ENCODE measurements around the gene ELL3.
A peak's percentile ranks its signal among the peaks of the same experiment; 100 is the strongest.
"Not testable (repeated sequence)": the region's sequence is repeated elsewhere in the genome, so short reads cannot be mapped to it uniquely, and the experiment has no call there.

ELL3 gene

DNA sequence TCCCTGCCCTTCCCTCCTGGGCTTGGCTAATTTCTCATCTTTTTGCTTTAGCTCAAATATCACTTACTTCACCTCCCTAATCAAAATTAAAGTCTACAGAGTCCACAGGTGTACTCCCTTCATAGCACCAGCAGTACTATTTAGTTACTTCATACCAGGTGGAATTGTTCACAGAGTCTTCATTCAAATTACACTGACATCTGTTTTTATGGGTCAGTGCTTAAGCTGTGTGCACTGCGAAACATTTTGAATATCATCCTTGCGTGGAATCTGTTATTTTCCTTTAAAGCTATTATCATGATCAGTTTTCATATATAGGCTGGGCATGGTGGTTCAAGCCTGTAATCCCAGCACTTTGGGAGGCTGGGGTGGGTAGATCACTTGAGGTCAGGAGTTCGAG lies 12.6 kb upstream of the ELL3 start:
- DNase-seq = no peak

DNA sequence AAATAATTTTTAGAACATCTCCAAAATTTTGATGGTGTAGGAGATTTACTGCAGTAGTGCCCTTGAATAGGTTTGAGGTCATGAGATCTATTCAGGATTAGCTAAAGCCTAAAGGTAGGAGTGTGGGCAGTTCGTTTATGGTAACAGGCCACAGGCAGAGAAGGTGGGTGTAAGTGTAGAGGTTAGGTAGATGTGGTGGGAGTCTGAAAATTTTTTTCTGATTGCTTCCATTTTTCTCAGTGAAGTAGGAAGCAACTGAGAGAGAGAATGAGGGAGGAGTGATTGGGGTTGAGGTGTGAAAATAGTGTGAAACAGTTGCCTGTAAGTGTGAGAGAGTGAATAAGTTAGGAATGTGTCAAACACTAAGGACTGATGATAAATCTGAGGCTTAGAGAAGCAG lies 2.2 kb upstream of the ELL3 start:
- no peak for DNase-seq

DNA sequence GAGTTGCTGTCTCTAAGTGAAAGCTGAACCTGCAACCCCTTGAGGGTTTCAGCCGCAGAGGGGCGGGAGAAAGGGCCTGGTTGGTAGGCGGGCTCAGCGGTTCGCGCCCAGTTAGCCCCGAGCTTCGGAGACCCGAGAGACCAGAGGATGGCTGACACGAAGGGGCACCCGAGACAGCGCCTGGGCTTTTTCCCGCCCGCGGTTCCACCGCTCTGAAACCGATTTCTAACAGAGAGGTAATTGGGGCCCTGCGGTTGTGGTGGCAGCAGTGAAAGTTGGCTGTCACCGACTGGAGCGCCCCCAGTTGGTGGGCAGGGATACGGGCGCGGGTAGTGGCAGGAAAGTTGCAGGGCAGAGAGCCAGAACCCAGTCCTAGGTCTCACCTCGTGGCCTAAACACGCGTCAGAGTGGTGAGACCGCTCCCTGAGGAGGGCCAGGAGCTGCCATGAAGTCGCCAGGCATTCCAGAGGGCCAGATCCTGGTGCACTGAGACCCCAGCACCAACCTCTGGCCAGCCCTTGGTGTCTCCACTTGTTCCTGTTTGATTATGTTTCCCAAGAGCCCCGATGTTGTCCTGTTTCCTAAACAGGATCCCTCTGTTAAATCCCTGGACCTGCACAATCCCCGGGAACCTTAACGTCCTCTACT lies 625 bp upstream of the ELL3 start:
- DNase-seq = peak; percentile 80 to 87

- peak; percentile 44 to 64 for DNase-seq
These were observed 557 bp downstream of the ELL3 start for GRCh38 chr15:43776101-43776717.

DNA sequence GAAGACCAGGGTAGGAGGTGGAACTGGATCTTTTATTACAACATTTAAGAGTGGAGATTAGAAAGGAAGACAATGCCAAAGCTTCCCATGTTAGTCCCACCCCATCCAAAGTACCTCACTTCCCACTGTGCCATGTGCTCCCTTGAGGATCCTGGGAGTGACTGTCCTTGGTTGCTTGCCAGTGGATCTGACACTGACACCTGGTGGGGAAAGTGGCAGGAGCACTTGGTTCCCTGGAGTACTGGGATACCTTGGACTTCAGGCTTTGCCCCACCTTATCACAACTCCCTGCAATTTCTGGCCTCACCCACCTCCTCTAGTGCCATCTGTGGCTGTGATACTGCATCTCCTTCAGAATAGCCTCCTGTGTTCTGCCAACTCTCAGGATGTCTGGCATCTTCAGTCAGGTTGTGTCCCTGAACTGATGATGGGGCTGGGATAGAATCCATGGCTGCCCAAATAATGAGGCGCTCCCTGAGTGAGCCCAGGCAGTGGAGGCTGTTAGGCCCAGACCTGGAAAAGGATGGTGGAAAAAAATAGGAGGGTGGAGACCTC lies 1.3 kb downstream of the ELL3 start:
- DNase-seq = peak; percentile 86 to 92

- no peak for DNase-seq
These were observed 2.7 kb downstream of the ELL3 start for GRCh38 chr15:43774062-43774461.

- DNase-seq = no peak
These were observed 4.1 kb downstream of the ELL3 start for GRCh38 chr15:43772624-43773023.

GRCh38 chr15:43771816-43772215 lies 5.0 kb downstream of the ELL3 start:
- no peak for DNase-seq

GRCh38 chr15:43769584-43770228 lies 7.1 kb downstream of the ELL3 start:
- DNase-seq = peak; percentile 10 to 52

DNA sequence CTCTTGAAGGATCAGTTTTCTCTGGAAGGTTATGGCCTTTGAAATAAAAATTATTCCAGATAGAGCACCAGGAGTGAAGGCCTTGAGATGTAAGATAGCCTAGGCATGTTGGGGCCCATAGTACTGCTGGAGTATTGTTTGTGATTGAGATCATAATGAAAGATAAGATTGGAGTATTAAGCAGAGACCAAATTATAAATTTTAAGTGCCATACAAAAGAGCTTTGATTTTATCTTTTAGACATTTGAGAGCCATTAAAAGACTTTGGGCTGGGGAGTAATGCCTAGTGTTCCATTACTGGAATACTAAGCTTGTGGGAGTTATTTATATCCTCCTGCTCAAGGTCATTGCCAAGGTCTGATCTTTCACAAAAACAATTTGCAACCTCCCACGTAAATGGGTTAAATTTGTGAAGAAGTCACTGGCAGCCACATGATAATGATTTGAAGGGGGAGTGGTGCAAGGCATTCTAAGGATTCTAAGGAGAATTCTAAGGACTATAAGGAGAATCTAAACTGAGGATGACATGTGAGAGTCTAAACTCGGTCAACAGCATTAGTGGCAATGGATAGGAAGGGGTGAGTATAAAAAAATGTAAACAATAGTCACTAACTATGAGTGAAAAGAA lies 12.8 kb downstream of the ELL3 start:
- DNase-seq = no peak

DNA sequence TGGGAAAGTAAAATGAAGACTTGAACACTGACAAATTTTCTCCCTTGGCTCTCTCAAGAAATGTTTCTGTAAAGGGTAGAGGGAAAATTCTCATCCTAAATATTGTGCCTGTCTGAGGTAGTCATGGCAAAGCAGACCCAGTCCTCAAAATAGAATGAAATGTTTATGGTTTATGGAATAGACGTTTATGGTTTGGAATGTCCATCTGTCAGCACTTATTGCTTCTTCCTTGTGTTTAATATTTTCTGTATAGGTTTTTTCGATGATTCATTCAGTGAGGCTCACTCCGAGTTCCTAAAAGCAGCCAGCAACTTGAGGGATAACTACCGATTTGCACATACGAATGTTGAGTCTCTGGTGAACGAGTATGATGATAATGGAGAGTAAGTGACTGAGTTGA lies 13.9 kb downstream of the ELL3 start:
- no peak for DNase-seq

DNA sequence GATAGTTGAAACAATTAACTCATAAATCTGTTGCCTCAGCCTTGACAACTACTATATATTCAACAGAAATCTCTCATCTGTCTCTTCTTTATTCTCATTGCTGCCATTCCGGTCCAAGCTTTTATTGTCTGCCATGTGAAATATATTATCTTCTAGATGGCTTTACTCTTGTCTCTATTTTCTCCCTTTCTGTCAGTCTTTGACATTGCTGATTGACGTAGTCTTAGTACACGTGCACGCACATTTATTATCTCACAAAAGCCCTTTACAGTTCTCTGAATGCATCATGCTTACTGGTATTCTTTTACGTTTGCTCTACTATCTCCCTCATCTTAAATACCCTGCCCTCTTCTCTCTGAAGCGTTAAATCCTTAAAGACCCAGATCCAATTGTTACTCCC lies 24.9 kb downstream of the ELL3 start:
- no peak for DNase-seq

DNA sequence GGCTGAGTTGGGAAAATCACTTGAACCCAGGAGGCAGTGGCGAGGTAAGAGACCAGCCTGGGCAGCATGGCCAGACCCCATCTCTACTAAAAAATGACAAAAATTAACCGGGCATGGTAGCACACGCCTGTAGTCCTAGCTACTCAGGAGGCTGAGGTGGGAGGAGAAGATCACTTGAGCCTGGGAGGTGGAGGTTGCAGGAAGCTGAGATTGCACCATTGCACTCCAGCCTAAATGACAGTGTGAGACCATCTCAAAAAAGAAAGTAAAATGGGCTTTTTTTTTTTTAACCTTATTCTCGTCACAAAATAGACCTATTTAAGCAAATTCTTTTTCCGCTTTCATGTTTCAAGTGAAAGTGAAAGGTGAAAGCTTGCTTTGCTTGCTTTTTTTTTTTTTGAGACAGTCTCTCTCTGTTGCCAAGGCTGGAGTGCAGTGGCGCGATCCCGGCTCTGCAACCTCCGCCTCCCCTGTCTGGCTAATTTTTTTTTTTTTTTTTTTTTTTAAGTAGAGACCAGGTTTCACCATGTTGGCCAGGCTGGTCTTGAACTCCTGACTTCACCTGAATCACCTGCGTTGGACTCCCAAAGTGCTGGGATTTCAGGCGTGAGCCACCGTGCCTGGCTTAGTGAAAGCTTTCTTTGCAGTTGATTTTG lies 26.9 kb downstream of the ELL3 start:
- DNase-seq = no peak

DNA sequence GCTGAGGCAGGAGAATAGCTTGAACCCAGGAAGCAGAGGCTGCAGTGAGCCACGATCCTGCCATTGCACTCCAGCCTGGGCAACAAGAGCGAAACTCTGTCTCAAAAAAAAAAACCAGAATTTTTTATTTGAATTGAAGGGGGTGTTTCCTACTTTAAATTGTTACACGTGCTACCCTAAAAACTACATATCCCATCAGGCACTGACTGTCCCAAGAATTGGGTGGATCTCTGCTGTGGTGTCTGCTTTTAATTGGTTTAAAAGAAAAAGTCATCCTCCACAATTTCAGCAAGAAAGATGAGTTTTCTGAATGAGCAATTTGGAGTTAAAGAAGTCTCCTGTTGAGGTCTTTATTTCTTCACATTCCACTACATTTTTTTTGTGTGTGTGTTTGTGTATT lies 28.4 kb downstream of the ELL3 start:
- DNase-seq = no peak

- DNase-seq = peak; percentile 11 to 59
These were observed 29.9 kb downstream of the ELL3 start for GRCh38 chr15:43746903-43747309.

- peak; percentile 70 to 91 for DNase-seq
These were observed 30.4 kb downstream of the ELL3 start, which contains the start of gene PDIA3 for GRCh38 chr15:43746245-43746902. Gene PDIA3 (plus strand): TSS chr15:43746438. CDS start chr15:43746540, 102 bp downstream.

DNA sequence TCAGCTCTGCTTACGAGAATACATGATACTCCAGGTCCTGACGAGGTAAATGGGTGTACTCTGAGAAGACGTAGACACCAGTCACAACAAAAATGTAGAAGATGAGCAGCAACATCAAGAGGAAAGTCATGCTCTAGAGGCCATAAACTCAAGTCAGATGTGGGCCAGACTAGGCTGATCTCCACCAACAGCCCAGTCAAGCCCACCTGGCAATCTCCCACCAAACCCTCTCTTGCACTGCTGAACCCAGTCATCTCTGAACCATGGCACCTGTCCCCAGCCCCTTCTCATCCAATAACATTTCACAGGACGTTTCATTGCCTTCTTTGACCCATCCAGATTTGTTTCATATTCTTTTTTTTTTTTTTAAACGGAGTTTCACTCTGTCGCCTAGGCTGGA lies 41.4 kb downstream of the ELL3 start:
- no peak for DNase-seq

GRCh38 chr15:43728053-43728725 lies 48.6 kb downstream of the ELL3 start:
- DNase-seq = not testable (repeated sequence)

- not testable (repeated sequence) for DNase-seq
These were observed 50.5 kb downstream of the ELL3 start for GRCh38 chr15:43726306-43726705.

DNA sequence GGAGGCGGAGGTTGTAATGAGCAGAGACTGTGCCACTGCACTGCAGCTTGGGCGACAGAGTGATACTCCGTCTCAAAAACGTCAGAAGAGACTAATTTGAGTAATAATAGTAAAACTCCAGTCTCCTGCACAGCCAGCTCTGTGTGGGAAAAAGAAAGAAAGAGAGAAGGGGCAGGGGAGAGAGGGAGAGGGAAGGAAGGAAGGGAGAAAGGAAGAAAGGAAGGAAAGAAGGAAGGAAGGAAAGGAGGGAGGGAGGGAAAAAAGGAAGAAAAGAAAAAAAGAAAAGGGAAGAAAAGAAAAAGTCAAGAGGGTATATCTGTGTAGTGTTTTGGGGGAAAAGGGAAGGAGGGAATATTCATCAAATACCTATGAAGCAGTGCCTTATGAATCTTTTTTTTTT lies 53.6 kb downstream of the ELL3 start:
- no peak for DNase-seq
